GM23248 (cell line): Measurements from ENCODE around the gene ELMO1. TPM values are rescaled to one million over a fixed set of nuclear protein-coding genes. Genes with fewer than 3 reads are reported as not detected.

Source experiments
- DNase-seq: peaks from one replicate; pipeline ENCODE4 v3.0.0-alpha.2; 2015
- H2AFZ ChIP-seq: fragments of 200-600 bp; sonication (generic); 2 replicates; pipeline ENCODE4 v1.6.1; 2016; ENCODE audit warnings: antibody characterized with exemption
- H3F3A ChIP-seq: fragments of 200-600 bp; sonication (generic); 2 replicates; pipeline ENCODE4 v1.6.1; 2016; ENCODE audit warnings: mild to moderate bottlenecking, antibody characterized with exemption, mixed run types; ENCODE audit not compliant: insufficient read depth
- H3K27ac ChIP-seq: fragments of 200-600 bp; sonication (generic); 2 replicates; pipeline ENCODE4 v1.5.1; 2016; ENCODE audit warnings: mild to moderate bottlenecking
- H3K27me3 ChIP-seq: fragments of 200-600 bp; sonication (generic); replicated peaks from 2 replicates; pipeline ENCODE4 v1.6.1; 2016; ENCODE audit warnings: mild to moderate bottlenecking; ENCODE audit not compliant: insufficient read depth
- H3K36me3 ChIP-seq: fragments of 200-600 bp; sonication (generic); 2 replicates; pipeline ENCODE4 v1.6.1; 2016; ENCODE audit warnings: low read depth, mild to moderate bottlenecking
- H3K4me1 ChIP-seq: fragments of 200-600 bp; sonication (generic); 2 replicates; pipeline ENCODE4 v1.6.1; 2016; ENCODE audit warnings: mild to moderate bottlenecking; ENCODE audit not compliant: insufficient read depth
- H3K4me2 ChIP-seq: fragments of 200-600 bp; sonication (generic); one replicate; pipeline ENCODE4 v1.6.1; 2016; ENCODE audit warnings: mild to moderate bottlenecking; ENCODE audit not compliant: unreplicated experiment
- H3K4me3 ChIP-seq: fragments of 200-600 bp; sonication (generic); 2 replicates; pipeline ENCODE4 v1.5.1; 2016; ENCODE audit warnings: mild to moderate bottlenecking
- H3K79me2 ChIP-seq: fragments of 200-600 bp; sonication (generic); 2 replicates; pipeline ENCODE4 v1.6.1; 2016; ENCODE audit warnings: mild to moderate bottlenecking; ENCODE audit not compliant: insufficient read depth
- H3K9ac ChIP-seq: fragments of 200-600 bp; sonication (generic); 2 replicates; pipeline ENCODE4 v1.6.1; 2016; ENCODE audit warnings: mild to moderate bottlenecking
- H3K9me2 ChIP-seq: fragments of 200-600 bp; sonication (generic); 2 replicates; pipeline ENCODE4 v1.6.1; 2016; ENCODE audit warnings: mixed run types, mild to moderate bottlenecking, moderate library complexity; ENCODE audit not compliant: insufficient read depth
- H3K9me3 ChIP-seq: fragments of 200-600 bp; sonication (generic); one replicate; pipeline ENCODE4 v1.6.1; 2017; ENCODE audit warnings: low read depth
- H4K20me1 ChIP-seq: fragments of 200-600 bp; sonication (generic); 2 replicates; pipeline ENCODE4 v1.6.0; 2016; ENCODE audit not compliant: insufficient read depth
- EZH2 ChIP-seq: fragments of 200-600 bp; sonication (generic); IDR thresholded peaks from 2 replicates; pipeline ENCODE4 v1.6.1; 2018; ENCODE audit warnings: antibody characterized with exemption, mild to moderate bottlenecking; ENCODE audit not compliant: insufficient read depth, poor library complexity, severe bottlenecking
- EZH2phosphoT487 ChIP-seq: fragments of 200-600 bp; sonication (generic); IDR thresholded peaks from 2 replicates; pipeline ENCODE4 v1.6.1; 2018; ENCODE audit warnings: antibody characterized with exemption, moderate library complexity, mild to moderate bottlenecking, low read depth; ENCODE audit not compliant: insufficient read depth
- WGBS, 2 experiments: methylation state at CpG; one replicate each; pipeline ENCODE4 v1.1.6; 2015 to 2017; ENCODE audit warnings: low lambda C conversion rate in 2 of 2, low coverage in 1 of 2; ENCODE audit errors: missing lambda C conversion rate in 2 of 2; 5-methylcytosine and 5-hydroxymethylcytosine counted together
- in situ Hi-C: fragments of 300-500 bp; cut with MboI; formaldehyde crosslinking; loops from 2 replicates; pipeline ENCODE4 v1.15.0; 2020
- polyA plus RNA-seq: library from polyadenylated mRNA; unstranded; fragments of >200 nt; fragmentation: Nextera tagmentation; extraction: Ambion mirVana; gene quantifications from 2 replicates; pipeline ENCODE4 v1.2.1, GENCODE V29; 2016
- total RNA-seq: library from RNA; depleted of rRNA; stranded (reverse); fragments of >200 nt; shearing (Covaris generic); gene quantifications from 2 replicates; pipeline ENCODE4 v1.2.3, GENCODE V29; 2014

ELMO1 gene
- total and polyA plus RNA-seq, 2 experiments from 2014 or later: not detected

DNA sequence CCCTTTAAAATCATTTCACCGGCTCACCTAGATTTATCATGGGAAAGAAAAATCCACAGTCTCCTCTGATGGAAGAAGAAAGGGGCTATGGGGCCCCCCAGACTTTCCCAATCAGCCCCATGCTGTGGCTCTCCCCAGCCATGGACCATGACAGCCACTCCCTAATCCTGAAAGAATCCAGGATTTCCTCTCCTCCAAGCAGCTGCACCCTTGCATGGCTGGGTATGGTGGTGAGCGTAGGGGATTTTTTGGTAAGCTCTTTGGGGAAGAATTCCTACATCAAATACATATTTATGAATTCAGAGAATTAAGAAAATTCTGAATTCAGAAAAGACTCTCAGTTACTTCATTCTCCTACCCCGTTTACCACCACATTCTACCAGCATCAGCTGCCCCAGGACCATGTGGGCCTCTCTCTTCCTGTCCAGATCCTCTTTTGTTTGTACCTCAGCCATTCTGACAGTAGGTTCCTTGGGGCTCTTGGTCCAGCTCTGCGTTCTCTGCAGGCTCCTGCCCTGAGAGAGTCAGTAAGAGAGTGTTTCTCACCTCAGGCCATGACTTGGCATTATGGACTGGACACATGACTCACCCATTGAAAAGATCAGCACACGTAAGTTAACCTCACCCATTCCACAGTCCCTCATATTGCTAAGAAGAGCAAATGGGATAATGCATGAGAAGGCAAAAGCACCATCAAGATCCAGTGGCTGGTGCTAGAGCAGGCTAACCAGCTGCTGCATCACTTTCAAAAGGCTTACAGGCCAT is 337.8 kb downstream of the ELMO1 start:
- H3K9ac ChIP-seq: no peak overlapping the region
- TF ChIP-seq EZH2 (no peak), EZH2phosphoT487 (no peak)
- H4K20me1 ChIP-seq: no peaks in the 10 kb centered on the region
- no peaks in the 10 kb centered on the region for H3F3A ChIP-seq
- no peaks in the 10 kb centered on the region for H3K4me1 ChIP-seq
- H3K36me3 ChIP-seq: no peaks in the 10 kb centered on the region
- 42 to 55% methylated on average over 5 of the region's 5 CpGs for whole genome bisulfite sequencing, 2 experiments
- H3K79me2 ChIP-seq: no peaks in the 10 kb centered on the region
- no peak for DNase-seq
- no peak overlapping the region for H3K4me2 ChIP-seq
- no peaks in the 10 kb centered on the region for H3K9me2 ChIP-seq
- H3K27me3 ChIP-seq: no peaks in the 10 kb centered on the region
- H2AFZ ChIP-seq: no peak overlapping the region
- no peak overlapping the region for H3K4me3 ChIP-seq
- H3K9me3 ChIP-seq: no peaks in the 10 kb centered on the region
- in situ Hi-C loops: no loop called here
- no peak overlapping the region for H3K27ac ChIP-seq

DNA sequence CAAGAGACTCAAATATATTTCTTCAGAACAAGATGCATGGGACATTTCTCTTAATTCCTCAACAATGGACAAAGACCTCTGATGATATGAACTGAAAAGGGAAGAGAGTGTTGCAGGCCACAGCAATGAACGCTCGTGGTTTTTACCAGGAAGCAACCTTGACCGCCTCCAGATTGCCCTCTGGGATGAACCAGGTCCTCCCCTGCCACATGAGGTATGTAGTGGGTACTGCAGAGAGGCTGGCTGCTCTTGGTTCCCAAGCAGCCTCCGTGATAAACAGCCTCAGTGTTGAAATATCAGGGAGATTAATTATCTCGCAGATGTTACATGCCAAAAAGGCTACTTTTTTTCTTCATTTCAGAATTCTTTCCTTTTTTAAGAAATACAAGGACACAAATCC is 338.8 kb downstream of the ELMO1 start:
- Histone ChIP-seq H3K9me3 (no peaks in the 10 kb centered on the region), H3K4me2 (no peak overlapping the region), H3K4me3 (no peak overlapping the region), H3K27ac (no peak overlapping the region), H3F3A (no peaks in the 10 kb centered on the region), H2AFZ (no peak overlapping the region), H4K20me1 (no peaks in the 10 kb centered on the region), H3K4me1 (no peaks in the 10 kb centered on the region), H3K79me2 (no peaks in the 10 kb centered on the region), H3K9ac (no peak overlapping the region), H3K36me3 (no peaks in the 10 kb centered on the region), H3K27me3 (no peaks in the 10 kb centered on the region), H3K9me2 (no peaks in the 10 kb centered on the region)
- in situ Hi-C loops: no loop called here
- DNase-seq: no peak
- TF ChIP-seq EZH2 (no peak), EZH2phosphoT487 (no peak)
- WGBS, 2 experiments: 34 to 36% methylated on average over 5 of the region's 5 CpGs

GRCh38 chr7:37109016-37109683 is 339.5 kb downstream of the ELMO1 start:
- H3F3A ChIP-seq: no peaks in the 10 kb centered on the region
- no peak overlapping the region for H3K4me3 ChIP-seq
- H3K9me3 ChIP-seq: no peaks in the 10 kb centered on the region
- no peaks in the 10 kb centered on the region for H4K20me1 ChIP-seq
- H3K4me1 ChIP-seq: no peaks in the 10 kb centered on the region
- WGBS, 2 experiments: 34 to 40% methylated on average over 11 of the region's 11 CpGs
- in situ Hi-C loops: no loop called here
- no peak overlapping the region for H3K4me2 ChIP-seq
- no peak overlapping the region for H2AFZ ChIP-seq
- DNase-seq: no peak
- H3K27ac ChIP-seq: no peak overlapping the region
- H3K79me2 ChIP-seq: no peaks in the 10 kb centered on the region
- TF ChIP-seq EZH2phosphoT487: no peak
- TF ChIP-seq EZH2: no peak
- no peak overlapping the region for H3K9ac ChIP-seq
- H3K36me3 ChIP-seq: no peaks in the 10 kb centered on the region
- no peaks in the 10 kb centered on the region for H3K27me3 ChIP-seq
- H3K9me2 ChIP-seq: no peaks in the 10 kb centered on the region

- no peak overlapping the region for H3K9ac ChIP-seq
- no peak for DNase-seq
Measured at GRCh38 chr7:37108615-37109014, 340.0 kb downstream of the ELMO1 start.

More at GRCh38 chr7:37108615-37109014, 340.0 kb downstream of the ELMO1 start:
- Histone ChIP-seq H3K4me1 (no peaks in the 10 kb centered on the region), H3K9me2 (no peaks in the 10 kb centered on the region), H3K9me3 (no peaks in the 10 kb centered on the region), H3K27me3 (no peaks in the 10 kb centered on the region), H3K4me2 (no peak overlapping the region), H4K20me1 (no peaks in the 10 kb centered on the region), H3K36me3 (no peaks in the 10 kb centered on the region), H3K27ac (no peak overlapping the region), H3K4me3 (no peak overlapping the region), H2AFZ (no peak overlapping the region), H3K79me2 (no peaks in the 10 kb centered on the region), H3F3A (no peaks in the 10 kb centered on the region)
- WGBS, 2 experiments: 50 to 71% methylated on average over 1 of the region's 1 CpG
- in situ Hi-C loops: no loop called here
- TF ChIP-seq EZH2phosphoT487: no peak
- TF ChIP-seq EZH2: no peak
